ENCODE results near the gene CCDC9.

GRCh38 chr19:47264629-47265028 is 8.3 kb downstream of the CCDC9 start:
- TF ChIP-seq SUZ12 (IDR thresholded peaks at IDR 0.05; ENCODE audit: extremely low read depth, insufficient read depth, insufficient read length) (no peak), YY1 (IDR thresholded peaks at IDR 0.05; ENCODE audit: insufficient read depth, insufficient read length) (no peak)
